Muscle of arm (tissue), 12 donors: ENCODE data around the gene TFF2. TPM values are rescaled to one million over a fixed set of nuclear protein-coding genes. Genes with fewer than 3 reads are reported as not detected.

ENCODE experiments used
- DNase-seq: peaks from one replicate; pipeline ENCODE4 v3.0.0-alpha.2; 2013
- polyA plus RNA-seq, 12 donors: library from polyadenylated mRNA; unstranded; fragments of 120-200 nt; gene quantifications; one replicate each; pipeline ENCODE4 v1.2.1, GENCODE V29; 2013; ENCODE audit not compliant: insufficient read length in 12 of 12

TFF2 gene
- polyA plus RNA-seq, 12 donors: 0.25 TPM; not detected in 11

DNA sequence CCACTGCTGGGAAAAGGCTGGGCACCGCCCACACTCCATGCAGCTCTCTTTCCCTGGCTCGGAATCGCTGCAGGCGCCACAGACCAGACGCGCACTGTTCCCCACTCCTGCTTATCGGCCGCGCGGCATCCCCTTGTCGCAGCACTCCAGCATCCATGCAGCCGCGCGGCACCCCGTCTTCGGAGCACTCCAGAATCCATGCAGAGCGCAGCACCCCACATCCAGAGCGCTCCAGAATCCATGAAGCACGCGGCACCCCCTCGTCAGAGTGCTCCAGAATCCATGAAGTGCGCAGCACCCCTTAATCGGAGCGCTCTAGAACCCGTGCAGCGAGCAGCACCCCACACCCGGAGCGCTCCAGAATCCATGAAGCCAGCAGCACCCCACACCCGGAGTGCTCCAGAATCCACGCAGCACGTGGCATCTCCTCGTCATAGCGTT is 45.1 kb downstream of the TFF2 start:
- no peak for DNase-seq

DNA sequence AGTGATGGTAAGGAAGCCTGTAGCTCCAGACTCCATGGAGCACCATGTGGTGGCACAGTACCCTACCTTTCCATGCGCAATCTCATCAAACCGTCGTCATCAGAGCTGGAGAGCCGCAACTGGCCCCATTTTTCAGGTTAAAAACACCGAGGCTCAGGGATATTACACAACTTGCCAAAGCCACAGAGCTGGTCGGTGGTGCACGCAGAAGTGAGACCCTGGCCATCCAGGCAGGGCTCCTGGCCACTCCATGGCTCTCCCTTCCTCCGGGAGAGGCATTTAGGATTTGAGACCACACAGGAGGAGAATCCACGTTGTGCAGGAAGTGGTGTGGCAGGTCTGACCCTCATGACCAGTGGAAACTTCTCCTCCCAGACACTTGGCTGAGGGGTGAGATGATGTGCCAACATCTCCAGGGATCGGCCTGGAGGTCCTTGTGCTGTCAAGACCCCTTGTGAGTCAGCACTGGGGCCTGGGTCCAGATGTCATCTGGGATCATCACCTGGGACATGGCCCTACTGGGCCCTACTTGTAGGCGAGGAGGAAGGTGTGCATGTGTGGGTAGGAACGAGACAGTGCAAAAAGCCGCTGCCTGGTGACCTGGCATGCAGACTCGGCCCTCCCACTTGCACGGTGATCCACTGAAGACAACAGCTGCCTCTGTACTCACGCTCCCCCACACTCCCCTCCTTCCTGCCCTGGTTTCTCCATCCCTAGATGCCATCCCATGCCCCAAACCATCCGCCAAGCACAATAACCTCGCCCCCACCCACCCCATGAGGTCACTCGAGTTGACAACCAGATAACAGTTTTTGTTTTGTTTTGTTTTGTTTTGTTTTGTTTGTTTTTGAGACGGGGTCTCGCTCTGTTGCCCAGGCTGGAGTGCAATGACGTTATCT is 46.0 kb downstream of the TFF2 start:
- no peak for DNase-seq

DNA sequence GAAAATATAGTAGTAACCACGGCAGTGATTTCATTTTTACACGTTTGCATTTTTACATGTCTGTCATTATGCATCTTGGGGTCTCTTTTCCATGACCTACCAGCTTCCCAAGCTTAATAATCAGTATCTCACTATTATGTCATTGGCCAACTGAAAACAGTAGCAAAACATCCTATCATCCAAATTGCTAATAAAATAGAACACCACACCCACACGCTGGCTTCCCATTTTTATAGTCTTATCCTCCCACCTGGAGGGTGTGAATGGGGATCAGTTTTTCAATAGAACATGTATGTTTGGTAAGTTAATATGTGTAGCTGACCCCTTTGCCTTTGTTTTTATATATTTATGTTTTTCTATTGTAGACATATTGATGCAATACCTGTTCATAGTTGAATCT is 47.4 kb downstream of the TFF2 start:
- DNase-seq: no peak

DNA sequence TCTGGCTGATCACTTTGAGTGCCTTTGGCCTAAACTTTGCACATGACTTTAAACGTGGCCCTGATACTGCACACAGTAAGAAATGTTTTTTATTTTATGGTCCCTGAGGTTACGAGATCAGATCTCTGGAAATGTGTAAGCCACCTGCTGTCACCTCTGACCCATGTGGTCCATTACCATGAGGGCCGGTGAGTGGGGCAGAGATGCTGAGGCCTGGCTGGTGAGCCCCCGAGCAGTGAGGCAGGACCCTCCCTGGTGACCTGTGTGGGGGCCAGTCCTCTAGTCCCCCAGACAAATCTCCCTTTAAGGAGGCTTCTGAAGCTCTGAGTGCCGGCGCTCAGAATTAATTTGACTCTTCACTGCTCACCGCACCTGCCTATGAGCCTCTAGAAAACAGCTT is 48.0 kb downstream of the TFF2 start:
- DNase-seq: no peak

DNA sequence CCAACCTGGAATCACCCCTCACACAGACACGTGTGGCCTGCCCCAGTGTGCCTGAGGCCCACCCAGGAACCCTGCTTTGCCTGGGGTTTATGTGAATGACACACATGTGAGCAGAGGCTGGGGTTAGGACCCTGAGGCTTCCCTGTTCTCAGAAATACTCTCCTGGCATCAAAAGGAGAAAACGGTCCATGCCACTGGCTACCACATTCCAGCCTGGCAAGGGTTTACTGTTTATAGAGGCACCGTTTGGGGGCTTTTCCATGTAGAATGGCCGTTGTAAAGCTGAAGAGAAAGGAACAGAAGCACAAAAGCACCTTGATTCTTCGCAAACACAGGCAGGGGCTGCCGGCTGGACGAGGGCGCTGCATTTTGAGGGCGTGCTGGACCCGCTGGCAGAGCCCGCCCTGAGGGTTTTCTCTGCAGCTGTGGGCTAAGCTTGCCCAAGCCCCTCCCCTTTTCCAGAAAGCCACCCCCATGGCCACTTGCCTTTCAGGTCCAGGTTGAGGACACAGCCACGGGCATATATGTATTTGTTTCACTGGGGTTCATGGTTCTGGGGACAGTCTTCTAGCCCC is 48.6 kb downstream of the TFF2 start:
- DNase-seq: no peak

DNA sequence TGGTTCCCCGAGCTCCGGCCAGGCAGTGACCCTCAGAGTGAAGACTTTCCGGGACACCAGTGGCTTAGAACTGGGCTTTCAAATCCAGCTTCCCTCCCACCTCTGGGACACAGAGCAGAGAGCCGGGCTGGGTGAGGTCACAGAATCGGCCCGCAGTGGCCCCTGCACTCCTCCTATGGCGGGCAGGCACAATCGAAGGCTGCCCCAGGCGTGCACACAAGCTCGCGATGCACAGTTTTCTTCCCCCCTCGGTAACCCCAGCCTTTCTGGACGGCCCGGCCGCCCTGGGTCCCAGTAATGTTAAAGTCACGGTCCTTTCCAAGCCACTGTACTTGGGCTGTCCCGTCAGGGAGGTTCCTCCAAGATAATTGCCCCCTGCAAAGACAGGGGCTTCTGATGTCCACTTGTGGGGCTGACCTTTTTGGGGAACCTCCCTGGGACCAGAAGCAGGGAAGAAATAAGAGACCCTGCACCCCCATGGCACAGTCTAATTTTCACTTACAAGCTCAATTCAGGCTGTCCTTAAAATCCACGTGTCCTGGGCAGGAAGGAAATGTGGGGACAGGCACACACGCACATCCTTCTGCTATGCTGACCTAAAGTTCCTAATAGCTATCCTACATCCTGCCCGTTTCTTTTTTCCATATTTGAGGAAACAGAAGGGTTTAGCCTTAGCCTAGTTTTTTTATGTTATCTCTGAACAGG is 49.3 kb downstream of the TFF2 start:
- no peak for DNase-seq

DNA sequence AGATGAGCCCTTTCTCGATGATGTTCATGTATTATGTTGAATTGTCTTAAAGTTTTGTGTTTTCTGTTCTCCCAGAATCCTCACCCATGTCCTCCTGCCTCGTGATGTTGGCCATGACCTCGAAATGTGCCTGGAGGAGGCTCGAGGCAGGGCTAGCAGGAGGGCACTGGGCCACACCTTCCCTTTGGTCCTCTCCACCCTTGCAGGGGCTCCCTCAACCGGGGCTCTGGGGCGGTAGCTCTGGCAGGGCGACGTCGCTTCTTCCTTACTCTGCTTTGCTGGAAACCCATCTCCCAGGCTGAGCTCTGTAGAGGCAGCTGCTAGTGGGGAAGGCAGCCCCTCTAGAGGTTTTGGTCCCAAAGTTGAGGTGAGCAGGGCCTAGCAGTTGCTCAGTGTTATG is 49.8 kb downstream of the TFF2 start:
- no peak for DNase-seq

DNA sequence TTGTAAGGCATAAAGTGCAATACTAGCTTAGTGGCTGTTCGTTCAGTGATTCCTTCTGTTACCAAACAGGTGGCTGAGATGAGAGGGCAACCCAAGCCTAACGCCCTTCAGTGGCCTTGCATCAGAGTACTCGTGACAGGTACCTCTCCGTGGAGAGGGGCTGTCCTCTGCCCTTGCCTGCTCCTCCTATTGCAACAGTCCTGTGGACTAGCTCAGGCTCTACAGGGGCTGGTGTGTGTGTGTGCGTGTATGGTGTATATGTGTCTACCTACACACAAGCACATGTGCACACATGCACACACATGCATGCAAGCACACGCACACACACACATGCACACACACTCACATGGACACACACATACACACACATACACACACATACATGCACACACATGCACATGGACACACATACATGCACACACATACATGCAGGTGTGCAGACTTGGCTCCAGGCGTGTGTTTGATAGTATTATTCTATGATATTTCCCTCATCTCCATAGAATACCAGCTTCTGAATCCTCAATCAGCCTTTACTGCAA is 50.7 kb downstream of the TFF2 start:
- no peak for DNase-seq

DNA sequence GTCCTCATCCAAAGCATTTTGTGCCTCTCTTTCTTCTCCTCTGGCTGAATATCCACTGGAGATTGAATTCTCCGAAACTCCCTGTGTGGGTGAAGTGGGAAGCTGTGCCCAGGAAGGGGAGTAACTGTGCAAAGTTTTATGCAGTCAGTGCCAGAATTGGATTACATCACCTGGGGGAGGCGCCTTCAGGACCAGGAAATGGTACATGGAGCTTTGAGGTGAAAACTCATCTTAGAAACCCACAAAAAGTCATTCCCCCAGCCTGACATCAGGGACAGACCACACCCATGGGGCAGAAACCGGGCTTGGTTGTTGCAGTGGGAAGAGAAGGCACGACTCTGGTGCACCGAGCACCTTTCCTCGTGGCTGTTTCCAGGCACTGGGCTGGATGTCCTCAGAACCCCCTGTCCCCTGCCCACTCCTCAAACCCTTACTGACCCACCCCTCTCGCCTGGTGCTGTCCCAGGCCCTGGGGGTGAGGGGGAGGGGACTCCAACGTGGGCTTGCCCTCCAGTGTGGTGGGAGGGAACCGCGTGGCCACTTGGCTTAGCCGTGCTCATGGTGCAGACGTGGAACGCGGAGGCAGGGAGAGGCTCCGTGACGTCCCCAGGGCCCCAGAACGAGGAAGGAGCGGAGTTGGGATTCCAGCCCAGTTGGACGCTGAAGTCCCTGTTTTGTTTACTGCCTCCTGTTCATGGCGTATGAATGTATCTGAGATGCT is 51.3 kb downstream of the TFF2 start:
- DNase-seq: no peak

DNA sequence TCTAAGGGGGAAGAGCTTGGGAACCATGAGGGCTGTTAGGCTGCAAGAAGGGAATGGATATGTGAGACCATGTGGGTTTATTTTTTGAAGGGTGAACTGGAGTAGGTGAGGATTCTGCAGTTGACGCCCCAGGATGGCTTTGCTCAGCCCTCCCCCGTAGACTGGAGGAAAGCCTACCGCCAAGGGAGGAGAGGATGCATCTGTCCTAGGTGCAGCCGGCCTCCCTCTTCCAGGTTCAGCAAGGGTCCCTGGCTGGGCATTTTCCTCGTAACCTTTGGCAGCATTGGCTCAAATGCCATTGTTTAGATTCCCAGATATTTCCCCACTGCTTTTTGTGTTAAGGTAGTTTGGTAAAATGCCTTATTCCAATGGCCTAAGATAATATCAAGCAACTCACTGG is 52.1 kb downstream of the TFF2 start:
- DNase-seq: no peak

DNA sequence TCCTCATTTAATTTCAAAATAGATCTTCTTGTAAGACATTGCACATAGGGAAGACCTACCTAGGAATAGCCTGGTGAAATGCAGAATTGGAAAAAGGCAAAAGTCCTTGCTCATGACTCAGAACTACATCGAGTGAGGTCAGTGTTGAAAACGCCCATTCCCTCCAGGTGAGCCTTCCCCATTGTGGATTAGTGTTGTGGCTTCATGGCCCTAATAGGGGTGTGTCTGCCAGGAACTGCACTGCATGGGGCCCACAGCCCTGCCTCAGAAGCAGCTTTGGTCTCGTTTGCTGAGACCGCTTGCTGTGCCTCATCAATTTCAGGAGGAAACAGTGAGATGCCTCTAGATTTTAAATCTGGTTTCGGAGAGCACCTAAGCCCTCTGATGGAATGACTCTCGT is 52.6 kb downstream of the TFF2 start:
- DNase-seq: no peak

DNA sequence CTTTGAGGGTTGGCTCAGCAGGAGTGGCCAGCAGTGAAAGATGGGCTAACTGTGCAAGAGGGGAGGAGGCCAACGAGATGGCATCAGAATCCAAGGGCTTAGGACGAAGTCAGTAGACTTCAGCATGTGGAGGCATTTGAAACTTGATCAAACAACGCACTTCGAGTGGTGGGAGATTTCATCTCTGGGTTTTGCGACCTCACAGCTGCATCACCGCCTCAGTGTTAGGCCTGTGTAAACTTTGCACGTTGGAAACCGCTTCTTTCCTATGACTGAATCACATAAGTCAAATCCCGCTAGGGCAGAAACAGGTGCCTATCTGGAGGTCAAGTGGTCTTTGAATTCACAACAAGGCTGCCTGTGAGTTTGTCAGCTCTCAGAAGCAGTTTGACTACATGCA is 53.4 kb downstream of the TFF2 start:
- DNase-seq: no peak

DNA sequence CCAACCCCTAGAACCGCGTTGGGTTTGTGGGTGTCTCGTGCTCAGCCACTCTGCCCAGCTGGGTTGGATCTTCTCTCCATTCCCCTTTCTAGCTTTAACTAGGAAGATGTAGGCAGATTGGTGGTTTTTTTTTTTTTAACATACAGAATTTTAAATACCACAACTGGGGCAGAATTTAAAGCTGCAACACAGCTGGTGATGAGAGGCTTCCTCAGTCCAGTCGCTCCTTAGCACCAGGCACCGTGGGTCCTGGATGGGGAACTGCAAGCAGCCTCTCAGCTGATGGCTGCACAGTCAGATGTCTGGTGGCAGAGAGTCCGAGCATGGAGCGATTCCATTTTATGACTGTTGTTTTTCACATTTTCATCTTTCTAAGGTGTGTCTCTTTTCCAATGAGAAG is 54.3 kb downstream of the TFF2 start:
- DNase-seq: no peak

Other genes starting within 250 kb of the TFF2 start
- gene ABCG1, start 131.9 kb downstream of the TFF2 start, polyA plus RNA-seq: 1 to 10 TPM in 11 of 12 donors, not detected in 1; 4.5 to 9.3 (median 6.8) TPM
- gene TFF3, start 35.6 kb downstream of the TFF2 start, polyA plus RNA-seq: 100 to 1,000 TPM in 1 of 12 donors, 1 to 10 TPM in 8, under 1 TPM in 2, not detected in 1; 0.75 to 218 (median 1.4) TPM
- gene TFF1, start 15.5 kb upstream of the TFF2 start, polyA plus RNA-seq: not detected
- under 1 TPM in 2 of 12 donors, not detected in 10; 0.10 to 0.32 TPM for gene TMPRSS3, start 45.1 kb upstream of the TFF2 start, polyA plus RNA-seq
- under 1 TPM in 7 of 12 donors, not detected in 5; 0.12 to 0.63 (median 0.15) TPM for gene UBASH3A, start 52.9 kb upstream of the TFF2 start, polyA plus RNA-seq
- 1 to 10 TPM in 1 of 12 donors, under 1 TPM in 8, not detected in 3; 0.07 to 1.5 (median 0.21) TPM for gene RSPH1, start 145.2 kb upstream of the TFF2 start, polyA plus RNA-seq
- 1 to 10 TPM in 11 of 12 donors, not detected in 1; 2.2 to 8.2 (median 2.9) TPM for gene SLC37A1, start 162.9 kb upstream of the TFF2 start, polyA plus RNA-seq